Gastrocnemius medialis (tissue), 4 donors: ENCODE measurements around the gene C17orf114.

Source experiments
- ATAC-seq, 2 donors: fragments of 150-250 bp; one replicate each; pipeline ENCODE4 v1.9.1; 2016
- DNase-seq, 2 donors: peaks; one replicate each; pipeline ENCODE4 v3.0.0-alpha.2; 2019
- H3K27ac ChIP-seq, 4 donors: fragments of 200-600 bp; sonication (generic); 1 replicate in 1 of 4; 2 replicates in 3 of 4; pipeline ENCODE4 v1.5.1; 2016 to 2018; ENCODE audit warnings: mild to moderate bottlenecking in 2 of 4, moderate library complexity in 1 of 4
- H3K27me3 ChIP-seq, 3 donors: fragments of 200-600 bp; sonication (generic) in 2 of 3; 1 replicate in 1 of 3; 2 replicates in 2 of 3; pipeline versions ENCODE4 v1.5.1 to v1.6.0; 2016 to 2019; ENCODE audit warnings: mild to moderate bottlenecking in 1 of 3, moderate library complexity in 1 of 3
- H3K36me3 ChIP-seq, 2 donors: fragments of 200-600 bp; sonication (generic) in 1 of 2; one replicate each; pipeline ENCODE4 v1.5.1; 2017 to 2018
- H3K4me1 ChIP-seq, 2 donors: fragments of 200-600 bp; sonication (generic) in 1 of 2; one replicate each; pipeline ENCODE4 v1.5.1; 2016 to 2017; ENCODE audit warnings: mild to moderate bottlenecking in 2 of 2
- H3K4me3 ChIP-seq, 4 donors: fragments of 200-600 bp; sonication (generic) in 3 of 4; 1 replicate in 1 of 4; 2 replicates in 3 of 4; pipeline ENCODE4 v1.5.1; 2016 to 2019; ENCODE audit warnings: mild to moderate bottlenecking in 2 of 4
- H3K9me3 ChIP-seq, 3 donors: fragments of 200-600 bp; sonication (generic) in 2 of 3; 1 replicate in 1 of 3; 2 replicates in 2 of 3; pipeline ENCODE4 v1.5.1; 2016 to 2019
- POLR2A ChIP-seq, 2 donors: fragments of 450-650 bp; IDR thresholded peaks; one replicate each; pipeline ENCODE4 v1.6.1; 2017; ENCODE audit warnings: antibody characterized with exemption in 2 of 2, mild to moderate bottlenecking in 2 of 2, moderate library complexity in 2 of 2
- in situ Hi-C, 4 donors: fragments of 200-750 bp; cut with MboI; loops; one replicate each; pipeline versions ENCODE4 v1.15.0 to v1.8.0; 2017; ENCODE audit warnings: low sequenced_read_pairs in 4 of 4
- intact Hi-C: fragments of 100-400 bp; cut with DNase I; formaldehyde crosslinking; loops from one replicate; pipeline ENCODE4 v1.15.1; 2023; ENCODE audit warnings: low total_unique reads
- TF ChIP-seq, protein P1 (sequence below), 5 experiments: fragments of 450-650 bp in 3 of 5; fragments of 200-600 bp in 2 of 5; sonication (generic) in 2 of 5; IDR thresholded peaks in 4 of 5; conservative IDR thresholded peaks in 1 of 5; 1 replicate in 4 of 5; 2 replicates in 1 of 5; pipeline ENCODE4 v1.5.1; 2016 to 2019; ENCODE audit warnings: antibody characterized with exemption in 5 of 5, mild to moderate bottlenecking in 3 of 5, moderate library complexity in 3 of 5

C17orf114 gene

DNA sequence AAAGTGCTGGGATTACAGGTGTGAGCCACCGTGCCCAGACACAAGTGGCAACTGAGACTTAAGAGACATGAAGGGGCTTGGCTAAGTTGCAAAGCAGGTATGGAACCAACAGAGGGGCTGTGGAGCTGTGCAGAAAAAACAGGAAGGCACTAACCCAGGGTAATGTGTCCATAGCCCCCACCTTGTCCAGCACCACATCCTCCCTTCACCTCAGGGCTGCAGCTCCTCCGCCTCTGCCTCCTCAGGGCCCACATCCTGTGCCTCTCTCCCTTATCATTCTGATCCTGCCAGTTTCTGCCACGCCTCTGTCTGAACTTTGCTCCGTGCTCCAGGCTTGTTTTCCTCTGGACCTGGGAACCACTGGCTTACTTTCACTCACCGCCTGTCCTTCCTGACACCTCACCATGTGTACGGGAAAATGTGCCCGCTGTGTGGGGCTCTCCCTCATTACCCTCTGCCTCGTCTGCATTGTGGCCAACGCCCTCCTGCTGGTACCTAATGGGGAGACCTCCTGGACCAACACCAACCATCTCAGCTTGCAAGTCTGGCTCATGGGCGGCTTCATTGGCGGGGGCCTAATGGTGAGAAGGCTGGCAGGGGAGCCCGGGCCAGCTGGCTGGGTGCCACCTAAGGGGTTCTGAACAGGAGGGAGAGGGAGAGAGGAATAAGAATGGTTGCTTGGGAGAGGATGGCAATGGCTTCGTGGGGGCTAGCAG lies 30.5 kb downstream of the C17orf114 start, which contains the start of gene TM4SF5:
TSS of gene TM4SF5 (plus strand) at position 368 of the 716 bp plus-strand sequence. CDS start at position 405, 37 bp downstream.
- intact Hi-C loops = no loop called here
- peaks cover 8 to 12% (median 10%) of the 10 kb centered on the region in 3 donors for H3K27me3 ChIP-seq
- ATAC-seq (no peak), DNase-seq (no peak)
- H3K9me3 ChIP-seq = no peaks in the 10 kb centered on the region
- no peak for TF ChIP-seq POLR2A (IDR thresholded peaks at IDR 0.05)
- TF ChIP-seq, protein P1, sequence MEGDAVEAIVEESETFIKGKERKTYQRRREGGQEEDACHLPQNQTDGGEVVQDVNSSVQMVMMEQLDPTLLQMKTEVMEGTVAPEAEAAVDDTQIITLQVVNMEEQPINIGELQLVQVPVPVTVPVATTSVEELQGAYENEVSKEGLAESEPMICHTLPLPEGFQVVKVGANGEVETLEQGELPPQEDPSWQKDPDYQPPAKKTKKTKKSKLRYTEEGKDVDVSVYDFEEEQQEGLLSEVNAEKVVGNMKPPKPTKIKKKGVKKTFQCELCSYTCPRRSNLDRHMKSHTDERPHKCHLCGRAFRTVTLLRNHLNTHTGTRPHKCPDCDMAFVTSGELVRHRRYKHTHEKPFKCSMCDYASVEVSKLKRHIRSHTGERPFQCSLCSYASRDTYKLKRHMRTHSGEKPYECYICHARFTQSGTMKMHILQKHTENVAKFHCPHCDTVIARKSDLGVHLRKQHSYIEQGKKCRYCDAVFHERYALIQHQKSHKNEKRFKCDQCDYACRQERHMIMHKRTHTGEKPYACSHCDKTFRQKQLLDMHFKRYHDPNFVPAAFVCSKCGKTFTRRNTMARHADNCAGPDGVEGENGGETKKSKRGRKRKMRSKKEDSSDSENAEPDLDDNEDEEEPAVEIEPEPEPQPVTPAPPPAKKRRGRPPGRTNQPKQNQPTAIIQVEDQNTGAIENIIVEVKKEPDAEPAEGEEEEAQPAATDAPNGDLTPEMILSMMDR (IDR thresholded peaks at IDR 0.05 in 4 of 5, conservative IDR thresholded peaks at IDR 0.05 in 1 of 5) = no peak
- H3K4me3 ChIP-seq = no peak within 1 kb of the TSS
- no peaks in the 10 kb centered on the region for H3K36me3 ChIP-seq
- no peaks in the 10 kb centered on the region for H3K4me1 ChIP-seq
- no peak within 1 kb of the TSS for H3K27ac ChIP-seq
- in situ Hi-C loops = no loop called here

DNA sequence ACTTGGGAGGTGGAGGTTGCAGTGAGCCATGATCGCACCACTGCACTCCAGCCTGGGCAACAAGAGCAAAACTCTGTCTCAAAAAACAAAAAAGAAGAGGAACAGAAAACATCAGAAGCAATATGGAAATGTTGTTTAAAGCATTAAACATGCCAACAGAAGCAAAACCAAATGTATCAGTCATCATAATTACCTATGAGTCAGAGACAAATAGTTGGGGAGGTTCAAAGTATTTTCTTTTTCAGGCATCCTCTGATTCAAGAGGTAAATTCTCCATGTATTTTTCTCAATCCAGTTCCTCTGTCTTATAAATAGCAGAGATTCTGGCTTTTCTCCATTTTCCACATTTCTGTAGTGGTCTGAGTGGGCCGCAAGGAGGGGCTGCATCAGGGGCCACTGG lies 32.5 kb downstream of the C17orf114 start:
- Histone ChIP-seq H3K4me1 (no peaks in the 10 kb centered on the region), H3K27ac (no peak overlapping the region), H3K9me3 (no peaks in the 10 kb centered on the region), H3K36me3 (no peaks in the 10 kb centered on the region), H3K27me3 (peaks cover 8 to 12% (median 10%) of the 10 kb centered on the region in 3 donors), H3K4me3 (no peak overlapping the region)
- DNase-seq (no peak), ATAC-seq (no peak)
- in situ Hi-C loops (no loop called here), intact Hi-C loops (no loop called here)
- no peak for TF ChIP-seq POLR2A (IDR thresholded peaks at IDR 0.05)
- TF ChIP-seq, protein P1 (IDR thresholded peaks at IDR 0.05 in 4 of 5, conservative IDR thresholded peaks at IDR 0.05 in 1 of 5) = no peak

DNA sequence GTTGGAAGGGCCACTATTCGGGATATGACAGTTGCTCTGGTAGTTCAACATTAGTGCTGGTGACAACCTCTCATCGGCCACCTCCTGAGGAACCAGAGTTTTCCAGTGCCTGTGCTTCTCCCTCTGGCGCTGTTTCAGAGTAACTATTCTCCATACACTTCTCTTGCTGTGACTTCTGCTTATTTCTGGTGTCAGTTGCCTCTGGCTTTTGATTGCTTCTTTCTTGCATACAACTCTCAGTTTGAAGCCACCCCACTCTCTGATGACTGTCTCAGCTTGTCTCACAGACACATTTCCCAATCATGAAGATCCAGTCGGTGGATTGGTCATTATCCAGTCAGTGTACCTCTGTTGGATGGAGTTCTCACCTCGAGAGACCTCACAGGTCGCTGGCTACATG lies 33.8 kb downstream of the C17orf114 start:
- DNase-seq (no peak), ATAC-seq (no peak)
- TF ChIP-seq POLR2A (IDR thresholded peaks at IDR 0.05) = no peak
- TF ChIP-seq, protein P1 (IDR thresholded peaks at IDR 0.05 in 4 of 5, conservative IDR thresholded peaks at IDR 0.05 in 1 of 5) = no peak
- Histone ChIP-seq H3K4me1 (no peaks in the 10 kb centered on the region), H3K27me3 (peaks cover 8 to 12% (median 9%) of the 10 kb centered on the region in 3 donors), H3K36me3 (no peaks in the 10 kb centered on the region), H3K9me3 (no peaks in the 10 kb centered on the region), H3K4me3 (no peak overlapping the region), H3K27ac (no peak overlapping the region)
- intact Hi-C loops = no loop called here
- in situ Hi-C loops = no loop called here

DNA sequence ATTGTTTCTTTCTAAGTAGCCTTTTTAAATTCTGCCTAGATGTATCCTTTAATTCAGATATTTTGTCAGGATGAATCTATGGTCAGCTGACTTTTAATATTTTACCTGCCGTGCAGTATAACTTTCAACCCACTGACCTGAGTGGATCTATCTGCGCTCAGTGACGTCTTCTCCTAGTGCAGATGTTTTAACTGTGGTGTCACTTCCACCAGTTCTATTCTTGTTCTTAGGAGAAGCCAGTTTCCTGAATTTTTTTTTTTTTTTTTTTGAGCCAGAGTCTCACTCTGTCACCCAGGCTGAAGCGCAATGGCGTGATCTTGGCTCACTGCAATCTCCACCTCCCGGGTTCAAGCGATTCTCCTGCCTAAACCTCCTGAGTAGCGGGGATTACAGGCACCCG lies 35.4 kb downstream of the C17orf114 start:
- TF ChIP-seq POLR2A (IDR thresholded peaks at IDR 0.05) = no peak
- TF ChIP-seq, protein P1 (IDR thresholded peaks at IDR 0.05 in 4 of 5, conservative IDR thresholded peaks at IDR 0.05 in 1 of 5) = no peak
- DNase-seq (no peak), ATAC-seq (no peak)
- no peaks in the 10 kb centered on the region for H3K4me1 ChIP-seq
- in situ Hi-C loops = no loop called here
- no peaks in the 10 kb centered on the region for H3K36me3 ChIP-seq
- H3K9me3 ChIP-seq = no peaks in the 10 kb centered on the region
- H3K27me3 ChIP-seq = peaks cover 1 to 5% (median 2%) of the 10 kb centered on the region in 3 donors
- H3K4me3 ChIP-seq = no peak overlapping the region
- H3K27ac ChIP-seq = no peak overlapping the region
- intact Hi-C loops = no loop called here
